Gastrocnemius medialis (tissue), 4 donors: Measurements from ENCODE around the gene GUCY2F. TPM values are rescaled to one million over a fixed set of nuclear protein-coding genes. Genes with fewer than 3 reads are reported as not detected.

Source experiments
- ATAC-seq, 2 donors: fragments of 150-250 bp; one replicate each; pipeline ENCODE4 v1.9.1; 2016
- DNase-seq, 2 donors: peaks; one replicate each; pipeline ENCODE4 v3.0.0-alpha.2; 2019
- H3K27ac ChIP-seq, 4 donors: fragments of 200-600 bp; sonication (generic); 1 replicate in 1 of 4; 2 replicates in 3 of 4; pipeline ENCODE4 v1.5.1; 2016 to 2018; ENCODE audit warnings: mild to moderate bottlenecking in 2 of 4, moderate library complexity in 1 of 4
- H3K27me3 ChIP-seq, 3 donors: fragments of 200-600 bp; sonication (generic) in 2 of 3; 1 replicate in 1 of 3; 2 replicates in 2 of 3; pipeline versions ENCODE4 v1.5.1 to v1.6.0; 2016 to 2019; ENCODE audit warnings: mild to moderate bottlenecking in 1 of 3, moderate library complexity in 1 of 3
- H3K36me3 ChIP-seq, 2 donors: fragments of 200-600 bp; sonication (generic) in 1 of 2; one replicate each; pipeline ENCODE4 v1.5.1; 2017 to 2018
- H3K4me1 ChIP-seq, 2 donors: fragments of 200-600 bp; sonication (generic) in 1 of 2; one replicate each; pipeline ENCODE4 v1.5.1; 2016 to 2017; ENCODE audit warnings: mild to moderate bottlenecking in 2 of 2
- H3K4me3 ChIP-seq, 4 donors: fragments of 200-600 bp; sonication (generic) in 3 of 4; 1 replicate in 1 of 4; 2 replicates in 3 of 4; pipeline ENCODE4 v1.5.1; 2016 to 2019; ENCODE audit warnings: mild to moderate bottlenecking in 2 of 4
- H3K9me3 ChIP-seq, 3 donors: fragments of 200-600 bp; sonication (generic) in 2 of 3; 1 replicate in 1 of 3; 2 replicates in 2 of 3; pipeline ENCODE4 v1.5.1; 2016 to 2019
- CTCF ChIP-seq, 5 experiments: fragments of 450-650 bp in 3 of 5; fragments of 200-600 bp in 2 of 5; sonication (generic) in 2 of 5; IDR thresholded peaks in 4 of 5; conservative IDR thresholded peaks in 1 of 5; 1 replicate in 4 of 5; 2 replicates in 1 of 5; pipeline ENCODE4 v1.5.1; 2016 to 2019; ENCODE audit warnings: antibody characterized with exemption in 5 of 5, mild to moderate bottlenecking in 3 of 5, moderate library complexity in 3 of 5
- POLR2A ChIP-seq, 2 donors: fragments of 450-650 bp; IDR thresholded peaks; one replicate each; pipeline ENCODE4 v1.6.1; 2017; ENCODE audit warnings: antibody characterized with exemption in 2 of 2, mild to moderate bottlenecking in 2 of 2, moderate library complexity in 2 of 2
- in situ Hi-C, 4 donors: fragments of 200-750 bp; cut with MboI; loops; one replicate each; pipeline versions ENCODE4 v1.15.0 to v1.8.0; 2017; ENCODE audit warnings: low sequenced_read_pairs in 4 of 4
- intact Hi-C: fragments of 100-400 bp; cut with DNase I; formaldehyde crosslinking; loops from one replicate; pipeline ENCODE4 v1.15.1; 2023; ENCODE audit warnings: low total_unique reads
- total RNA-seq, 4 donors: library from RNA; depleted of rRNA; stranded (reverse); fragments of >200 nt; gene quantifications; one replicate each; pipeline versions ENCODE4 v1.1.0 to v1.2.3, GENCODE V29; 2016

Gene GUCY2F
- total RNA-seq, 4 donors from 2014 or later: not detected

- Histone ChIP-seq H3K27ac (no peak overlapping the region), H3K9me3 (no peaks in the 10 kb centered on the region), H3K36me3 (no peaks in the 10 kb centered on the region), H3K4me1 (no peaks in the 10 kb centered on the region), H3K4me3 (no peak overlapping the region), H3K27me3 (peaks cover 0 to 3% (median 0%) of the 10 kb centered on the region in 3 donors)
- in situ Hi-C loops (no loop called here), intact Hi-C loops (no loop called here)
- ATAC-seq: no peak
- DNase-seq: no peak
- TF ChIP-seq POLR2A (IDR thresholded peaks at IDR 0.05) (no peak), CTCF (IDR thresholded peaks at IDR 0.05 in 4 of 5, conservative IDR thresholded peaks at IDR 0.05 in 1 of 5) (no peak)
These were observed 131.3 kb downstream of the GUCY2F start for GRCh38 chrX:109350551-109350950.

- Histone ChIP-seq H3K4me3 (no peak overlapping the region), H3K36me3 (no peaks in the 10 kb centered on the region), H3K27me3 (peaks cover 0 to under 1% (median 0%) of the 10 kb centered on the region in 3 donors), H3K9me3 (no peaks in the 10 kb centered on the region), H3K27ac (no peak overlapping the region), H3K4me1 (no peaks in the 10 kb centered on the region)
- intact Hi-C loops: no loop called here
- ATAC-seq: no peak
- TF ChIP-seq POLR2A (IDR thresholded peaks at IDR 0.05) (no peak), CTCF (IDR thresholded peaks at IDR 0.05 in 4 of 5, conservative IDR thresholded peaks at IDR 0.05 in 1 of 5) (no peak)
- DNase-seq: no peak
- in situ Hi-C loops: no loop called here
These were observed 131.8 kb downstream of the GUCY2F start for GRCh38 chrX:109350051-109350450.

GRCh38 chrX:109347632-109348031 lies 134.3 kb downstream of the GUCY2F start:
- ATAC-seq (no peak), DNase-seq (no peak)
- intact Hi-C loops: no loop called here
- H3K36me3 ChIP-seq: no peaks in the 10 kb centered on the region
- in situ Hi-C loops: no loop called here
- TF ChIP-seq POLR2A (IDR thresholded peaks at IDR 0.05) (no peak), CTCF (IDR thresholded peaks at IDR 0.05 in 4 of 5, conservative IDR thresholded peaks at IDR 0.05 in 1 of 5) (no peak)
- no peaks in the 10 kb centered on the region for H3K27me3 ChIP-seq
- H3K4me3 ChIP-seq: no peak overlapping the region
- no peak overlapping the region for H3K27ac ChIP-seq
- H3K4me1 ChIP-seq: no peaks in the 10 kb centered on the region
- H3K9me3 ChIP-seq: no peaks in the 10 kb centered on the region

GRCh38 chrX:109346491-109346890 lies 135.4 kb downstream of the GUCY2F start:
- Histone ChIP-seq H3K27ac (no peak overlapping the region), H3K27me3 (no peaks in the 10 kb centered on the region), H3K4me3 (no peak overlapping the region), H3K36me3 (no peaks in the 10 kb centered on the region), H3K4me1 (no peaks in the 10 kb centered on the region), H3K9me3 (no peaks in the 10 kb centered on the region)
- no peak for ATAC-seq
- TF ChIP-seq CTCF (IDR thresholded peaks at IDR 0.05 in 4 of 5, conservative IDR thresholded peaks at IDR 0.05 in 1 of 5) (no peak), POLR2A (IDR thresholded peaks at IDR 0.05) (no peak)
- no peak for DNase-seq
- intact Hi-C loops: no loop called here
- in situ Hi-C loops: no loop called here

- no peak for DNase-seq
- H3K9me3 ChIP-seq: no peaks in the 10 kb centered on the region
- H3K27ac ChIP-seq: no peak overlapping the region
- H3K36me3 ChIP-seq: no peaks in the 10 kb centered on the region
- intact Hi-C loops: no loop called here
- no peak for TF ChIP-seq POLR2A (IDR thresholded peaks at IDR 0.05)
- TF ChIP-seq CTCF (IDR thresholded peaks at IDR 0.05 in 4 of 5, conservative IDR thresholded peaks at IDR 0.05 in 1 of 5): no peak
- no peaks in the 10 kb centered on the region for H3K27me3 ChIP-seq
- ATAC-seq: no peak
- in situ Hi-C loops: no loop called here
- H3K4me3 ChIP-seq: no peak overlapping the region
- H3K4me1 ChIP-seq: no peaks in the 10 kb centered on the region
These were observed 136.0 kb downstream of the GUCY2F start for GRCh38 chrX:109345856-109346255.
